Hepatocyte (in vitro differentiated cells): ENCODE results near the gene ISM1. TPM values are rescaled to one million over a fixed set of nuclear protein-coding genes. Genes with fewer than 3 reads are reported as not detected.

ENCODE experiments used
- DNase-seq: peaks from one replicate; pipeline ENCODE4 v3.0.0-alpha.2; 2016; ENCODE audit warnings: low spot score
- H2AFZ ChIP-seq: fragments of 200-600 bp; sonication (generic); 2 replicates; pipeline ENCODE4 v1.6.0; 2016; ENCODE audit warnings: antibody characterized with exemption, mild to moderate bottlenecking
- H3K27ac ChIP-seq: fragments of 200-600 bp; sonication (generic); 2 replicates; pipeline ENCODE4 v1.5.1; 2016; ENCODE audit warnings: mild to moderate bottlenecking
- H3K27me3 ChIP-seq: fragments of 200-600 bp; sonication (generic); 2 replicates; pipeline ENCODE4 v1.6.1; 2016
- H3K36me3 ChIP-seq: fragments of 200-600 bp; sonication (generic); replicated peaks from 2 replicates; pipeline ENCODE4 v1.5.1; 2016; ENCODE audit warnings: low read depth; ENCODE audit not compliant: insufficient read depth
- H3K4me1 ChIP-seq: fragments of 200-600 bp; sonication (generic); 2 replicates; pipeline ENCODE4 v1.5.1; 2016; ENCODE audit warnings: mild to moderate bottlenecking, moderate library complexity; ENCODE audit not compliant: insufficient read depth
- H3K4me2 ChIP-seq: fragments of 200-600 bp; sonication (generic); 2 replicates; pipeline ENCODE4 v1.6.0; 2016
- H3K4me3 ChIP-seq: fragments of 200-600 bp; sonication (generic); 2 replicates; pipeline ENCODE4 v1.5.1; 2016; ENCODE audit warnings: mild to moderate bottlenecking
- H3K79me2 ChIP-seq: fragments of 200-600 bp; sonication (generic); 2 replicates; pipeline ENCODE4 v1.6.0; 2017; ENCODE audit warnings: mild to moderate bottlenecking
- H3K9me2 ChIP-seq: fragments of 200-600 bp; sonication (generic); replicated peaks from 2 replicates; pipeline ENCODE4 v1.6.0; 2017; ENCODE audit warnings: mild to moderate bottlenecking; ENCODE audit not compliant: insufficient read depth
- H3K9me3 ChIP-seq: fragments of 200-600 bp; sonication (generic); 2 replicates; pipeline ENCODE4 v1.5.1; 2016; ENCODE audit warnings: low read depth, mild to moderate bottlenecking
- H4K20me1 ChIP-seq: fragments of 200-600 bp; sonication (generic); 2 replicates; pipeline ENCODE4 v1.6.0; 2016; ENCODE audit warnings: mild to moderate bottlenecking; ENCODE audit not compliant: insufficient read depth, poor library complexity, severe bottlenecking
- EZH2 ChIP-seq: fragments of 200-600 bp; sonication (generic); IDR thresholded peaks from 2 replicates; pipeline ENCODE4 v1.6.1; 2016; ENCODE audit warnings: antibody characterized with exemption, mild to moderate bottlenecking, borderline replicate concordance
- EZH2phosphoT487 ChIP-seq: fragments of 200-600 bp; sonication (generic); IDR thresholded peaks from one replicate; pipeline ENCODE4 v1.6.1; 2018; ENCODE audit warnings: antibody characterized with exemption, mild to moderate bottlenecking, low read depth, moderate library complexity; ENCODE audit not compliant: unreplicated experiment, severe bottlenecking
- WGBS: methylation state at CpG from one replicate; pipeline ENCODE4 v1.1.6; 2016; ENCODE audit warnings: low lambda C conversion rate; ENCODE audit errors: missing lambda C conversion rate; 5-methylcytosine and 5-hydroxymethylcytosine counted together
- polyA plus RNA-seq: library from polyadenylated mRNA; unstranded; fragments of >200 nt; fragmentation: Nextera tagmentation; extraction: Ambion mirVana; gene quantifications from 2 replicates; pipeline ENCODE4 v1.2.1, GENCODE V29; 2016
- total RNA-seq: library from RNA; depleted of rRNA; stranded (reverse); fragments of >200 nt; gene quantifications from 2 replicates; pipeline ENCODE4 v1.2.3, GENCODE V29; 2014
- TF ChIP-seq, protein P1 (sequence below): fragments of 200-600 bp; sonication (generic); IDR thresholded peaks from 2 replicates; pipeline ENCODE4 v1.5.1; 2016; ENCODE audit warnings: antibody characterized with exemption, mild to moderate bottlenecking; ENCODE audit not compliant: poor library complexity

ISM1 gene
- total and polyA plus RNA-seq, 2 experiments from 2014 or later: 0.76 to 1.7 TPM

DNA sequence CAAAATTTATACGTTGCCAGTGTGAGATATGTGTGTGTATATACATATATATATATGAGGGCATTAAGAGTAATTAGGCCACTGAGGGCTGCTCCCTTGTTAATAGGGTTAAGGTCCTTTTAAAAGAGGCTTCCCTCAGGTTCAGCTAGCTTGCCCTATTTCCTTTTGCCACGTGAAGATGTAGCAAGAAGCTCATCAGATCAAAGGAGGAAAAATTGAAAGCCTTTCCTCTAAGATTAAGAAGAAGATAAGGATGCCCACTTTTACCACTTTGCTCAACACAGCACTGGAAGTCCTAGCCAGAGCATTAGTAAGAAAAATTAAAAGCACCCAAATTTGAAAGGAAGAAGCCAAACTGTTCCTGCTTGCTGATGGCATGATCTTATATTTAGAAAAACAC lies 33.2 kb upstream of the ISM1 start:
- Histone ChIP-seq H3K27ac (no peak overlapping the region), H3K4me1 (no peaks in the 10 kb centered on the region), H3K79me2 (no peaks in the 10 kb centered on the region), H3K4me3 (no peak overlapping the region), H3K9me2 (no peaks in the 10 kb centered on the region), H3K9me3 (no peaks in the 10 kb centered on the region), H4K20me1 (no peaks in the 10 kb centered on the region), H3K4me2 (no peak overlapping the region), H3K27me3 (no peaks in the 10 kb centered on the region), H2AFZ (no peak overlapping the region), H3K36me3 (no peaks in the 10 kb centered on the region)
- TF ChIP-seq EZH2: no peak
- no peak for DNase-seq
- WGBS: 70% methylated on average over 2 of the region's 2 CpGs

DNA sequence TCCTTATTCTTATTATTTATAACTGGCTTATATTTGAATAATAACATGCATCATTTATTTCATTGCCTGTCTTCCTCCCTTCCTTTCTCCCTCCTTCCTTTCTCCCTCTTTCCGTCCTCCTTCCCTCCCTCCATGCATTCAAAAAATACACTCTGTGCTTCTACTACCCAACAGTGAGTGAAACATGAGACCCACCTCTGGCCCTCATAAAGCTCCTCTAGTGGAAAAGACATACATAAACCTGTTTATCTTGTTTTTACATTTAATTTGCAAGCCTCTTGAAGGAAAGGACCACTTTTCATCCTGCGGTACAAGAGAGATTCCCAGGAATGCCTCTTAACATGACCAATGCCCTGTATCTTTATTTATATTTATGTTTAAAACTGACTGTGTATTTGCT lies 21.8 kb upstream of the ISM1 start:
- Histone ChIP-seq H2AFZ (no peak overlapping the region), H3K4me2 (no peak overlapping the region), H3K27me3 (no peaks in the 10 kb centered on the region), H3K4me3 (no peak overlapping the region), H3K9me3 (no peaks in the 10 kb centered on the region), H3K27ac (no peak overlapping the region), H3K4me1 (no peaks in the 10 kb centered on the region), H4K20me1 (no peaks in the 10 kb centered on the region), H3K79me2 (no peaks in the 10 kb centered on the region), H3K36me3 (no peaks in the 10 kb centered on the region), H3K9me2 (no peaks in the 10 kb centered on the region)
- 61% methylated on average over 2 of the region's 2 CpGs for WGBS
- no peak for DNase-seq
- TF ChIP-seq, protein P1, sequence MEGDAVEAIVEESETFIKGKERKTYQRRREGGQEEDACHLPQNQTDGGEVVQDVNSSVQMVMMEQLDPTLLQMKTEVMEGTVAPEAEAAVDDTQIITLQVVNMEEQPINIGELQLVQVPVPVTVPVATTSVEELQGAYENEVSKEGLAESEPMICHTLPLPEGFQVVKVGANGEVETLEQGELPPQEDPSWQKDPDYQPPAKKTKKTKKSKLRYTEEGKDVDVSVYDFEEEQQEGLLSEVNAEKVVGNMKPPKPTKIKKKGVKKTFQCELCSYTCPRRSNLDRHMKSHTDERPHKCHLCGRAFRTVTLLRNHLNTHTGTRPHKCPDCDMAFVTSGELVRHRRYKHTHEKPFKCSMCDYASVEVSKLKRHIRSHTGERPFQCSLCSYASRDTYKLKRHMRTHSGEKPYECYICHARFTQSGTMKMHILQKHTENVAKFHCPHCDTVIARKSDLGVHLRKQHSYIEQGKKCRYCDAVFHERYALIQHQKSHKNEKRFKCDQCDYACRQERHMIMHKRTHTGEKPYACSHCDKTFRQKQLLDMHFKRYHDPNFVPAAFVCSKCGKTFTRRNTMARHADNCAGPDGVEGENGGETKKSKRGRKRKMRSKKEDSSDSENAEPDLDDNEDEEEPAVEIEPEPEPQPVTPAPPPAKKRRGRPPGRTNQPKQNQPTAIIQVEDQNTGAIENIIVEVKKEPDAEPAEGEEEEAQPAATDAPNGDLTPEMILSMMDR: no peak
- no peak for TF ChIP-seq EZH2phosphoT487
- TF ChIP-seq EZH2: no peak

DNA sequence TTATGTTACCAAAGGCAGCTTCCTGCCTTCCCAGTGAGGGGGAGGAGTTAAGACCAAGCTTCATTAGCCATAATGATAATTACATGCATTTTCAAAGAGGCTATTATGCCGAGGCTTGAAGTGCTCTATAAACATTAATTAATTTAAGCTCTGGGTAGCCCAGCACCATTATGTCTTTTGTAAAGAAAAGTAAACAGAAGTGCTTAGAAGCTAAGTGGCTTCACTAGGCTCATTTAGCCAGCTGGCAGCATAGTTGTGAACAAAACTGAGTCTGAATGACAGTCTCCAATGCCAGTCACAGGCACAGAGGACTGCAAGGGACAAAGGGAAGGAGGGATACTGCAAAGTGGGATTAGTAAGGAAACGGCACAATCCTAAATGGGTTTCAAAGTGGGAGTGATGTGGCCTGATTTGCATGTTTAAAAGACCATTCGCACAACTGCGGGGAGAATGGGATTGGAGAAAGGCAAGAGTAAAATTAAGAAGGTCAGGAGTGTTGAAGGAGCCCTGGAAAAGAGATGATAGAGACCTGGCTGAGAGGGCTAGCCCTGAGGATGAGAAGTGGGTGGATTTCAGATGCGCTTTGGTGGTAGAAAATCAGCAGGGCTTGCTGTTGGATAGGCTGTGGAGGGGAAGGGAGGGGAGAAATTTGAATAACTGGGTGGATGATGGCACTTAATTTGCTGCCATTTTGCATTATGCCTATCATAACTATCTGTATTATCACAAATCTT lies 20.1 kb upstream of the ISM1 start:
- TF ChIP-seq EZH2: no peak
- TF ChIP-seq, protein P1: no peak
- no peak for TF ChIP-seq EZH2phosphoT487
- Histone ChIP-seq H3K36me3 (no peaks in the 10 kb centered on the region), H3K9me2 (no peaks in the 10 kb centered on the region), H3K4me3 (no peak overlapping the region), H4K20me1 (no peaks in the 10 kb centered on the region), H3K4me2 (no peak overlapping the region), H3K27ac (no peak overlapping the region), H2AFZ (no peak overlapping the region), H3K4me1 (no peaks in the 10 kb centered on the region), H3K27me3 (no peaks in the 10 kb centered on the region), H3K9me3 (no peaks in the 10 kb centered on the region), H3K79me2 (no peaks in the 10 kb centered on the region)
- WGBS: 50% methylated on average over 5 of the region's 5 CpGs
- no peak for DNase-seq

DNA sequence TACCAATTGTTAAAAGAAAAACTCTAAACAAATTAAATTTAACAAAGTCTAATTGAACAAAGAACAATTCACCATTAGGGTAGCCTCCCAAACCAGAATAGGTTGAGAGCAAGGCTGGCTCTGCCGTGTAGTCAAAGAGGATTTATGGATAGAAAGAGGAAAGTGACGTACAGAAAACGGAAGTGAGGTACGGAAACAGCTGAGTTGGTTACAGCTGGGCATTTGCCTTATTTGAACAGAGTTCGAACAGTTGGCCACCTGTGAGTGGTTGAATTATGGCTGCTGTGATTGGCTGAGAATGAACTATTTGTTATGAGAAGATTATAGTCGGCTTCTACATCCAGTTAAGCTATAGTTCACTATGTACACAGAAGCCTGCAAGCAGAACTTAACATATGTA lies 18.5 kb upstream of the ISM1 start:
- DNase-seq: no peak
- Histone ChIP-seq H4K20me1 (no peaks in the 10 kb centered on the region), H3K9me3 (no peaks in the 10 kb centered on the region), H3K9me2 (no peaks in the 10 kb centered on the region), H3K4me1 (no peaks in the 10 kb centered on the region), H3K79me2 (no peaks in the 10 kb centered on the region), H3K27me3 (no peaks in the 10 kb centered on the region), H3K36me3 (no peaks in the 10 kb centered on the region), H3K4me3 (no peak overlapping the region), H3K4me2 (no peak overlapping the region), H2AFZ (no peak overlapping the region), H3K27ac (no peak overlapping the region)
- 83% methylated on average over 6 of the region's 6 CpGs for WGBS
- TF ChIP-seq EZH2phosphoT487: no peak
- no peak for TF ChIP-seq EZH2
- TF ChIP-seq, protein P1: no peak
